Prostate gland (tissue), 2 donors: ENCODE results near the gene C4orf50. TPM values are rescaled to one million over a fixed set of nuclear protein-coding genes. Genes with fewer than 3 reads are reported as not detected.

Experiments used
- DNase-seq: peaks from one replicate; pipeline ENCODE4 v3.0.0-alpha.2; 2019; ENCODE audit warnings: low spot score
- H3K27ac ChIP-seq, 2 donors: fragments of 200-600 bp; sonication (generic); 2 replicates each; pipeline ENCODE4 v1.5.1; 2017 to 2019
- H3K27me3 ChIP-seq: fragments of 200-600 bp; sonication (generic); replicated peaks from 2 replicates; pipeline ENCODE4 v1.5.1; 2019; ENCODE audit not compliant: insufficient read depth
- H3K36me3 ChIP-seq, 2 donors: fragments of 200-600 bp; sonication (generic); 1 replicate in 1 of 2; 2 replicates in 1 of 2; pipeline versions ENCODE4 v1.5.1 to v1.8.1; 2017 to 2019
- H3K4me1 ChIP-seq: fragments of 200-600 bp; sonication (generic); replicated peaks from 2 replicates; pipeline ENCODE4 v1.5.1; 2019
- H3K4me3 ChIP-seq, 2 donors: fragments of 200-600 bp; sonication (generic); 2 replicates each; pipeline ENCODE4 v1.5.1; 2017 to 2019
- H3K9me3 ChIP-seq: fragments of 200-600 bp; sonication (generic); 2 replicates; pipeline ENCODE4 v1.5.1; 2017
- POLR2A ChIP-seq: fragments of 450-650 bp; IDR thresholded peaks from one replicate; pipeline ENCODE4 v1.6.1; 2016; ENCODE audit warnings: antibody characterized with exemption, mild to moderate bottlenecking
- POLR2AphosphoS5 ChIP-seq: sonication (generic); formaldehyde crosslinking; IDR thresholded peaks from one replicate; pipeline ENCODE4 v1.6.1; 2017; ENCODE audit warnings: antibody characterized with exemption
- WGBS: methylation state at CpG from one replicate; pipeline ENCODE4 v1.1.5; 2018; 5-methylcytosine and 5-hydroxymethylcytosine counted together
- intact Hi-C: fragments of 100-400 bp; cut with DNase I; formaldehyde crosslinking; loops from one replicate; pipeline ENCODE4 v1.14.2; 2022
- total RNA-seq, 2 donors: library from RNA; depleted of rRNA; stranded (reverse); fragments of >200 nt; gene quantifications; one replicate each; pipeline ENCODE4 v1.1.0, GENCODE V29; 2016
- TF ChIP-seq, protein P1 (sequence below), 4 experiments: fragments of 200-600 bp in 2 of 4; fragments of 450-650 bp in 2 of 4; sonication (generic) in 2 of 4; IDR thresholded peaks; 1 replicate in 3 of 4; 2 replicates in 1 of 4; pipeline ENCODE4 v1.5.1; 2016 to 2019; ENCODE audit warnings: antibody characterized with exemption in 4 of 4, mild to moderate bottlenecking in 2 of 4, moderate library complexity in 2 of 4

C4orf50 gene
- total RNA-seq, 2 donors from 2014 or later: 0.87 to 2.8 TPM

DNA sequence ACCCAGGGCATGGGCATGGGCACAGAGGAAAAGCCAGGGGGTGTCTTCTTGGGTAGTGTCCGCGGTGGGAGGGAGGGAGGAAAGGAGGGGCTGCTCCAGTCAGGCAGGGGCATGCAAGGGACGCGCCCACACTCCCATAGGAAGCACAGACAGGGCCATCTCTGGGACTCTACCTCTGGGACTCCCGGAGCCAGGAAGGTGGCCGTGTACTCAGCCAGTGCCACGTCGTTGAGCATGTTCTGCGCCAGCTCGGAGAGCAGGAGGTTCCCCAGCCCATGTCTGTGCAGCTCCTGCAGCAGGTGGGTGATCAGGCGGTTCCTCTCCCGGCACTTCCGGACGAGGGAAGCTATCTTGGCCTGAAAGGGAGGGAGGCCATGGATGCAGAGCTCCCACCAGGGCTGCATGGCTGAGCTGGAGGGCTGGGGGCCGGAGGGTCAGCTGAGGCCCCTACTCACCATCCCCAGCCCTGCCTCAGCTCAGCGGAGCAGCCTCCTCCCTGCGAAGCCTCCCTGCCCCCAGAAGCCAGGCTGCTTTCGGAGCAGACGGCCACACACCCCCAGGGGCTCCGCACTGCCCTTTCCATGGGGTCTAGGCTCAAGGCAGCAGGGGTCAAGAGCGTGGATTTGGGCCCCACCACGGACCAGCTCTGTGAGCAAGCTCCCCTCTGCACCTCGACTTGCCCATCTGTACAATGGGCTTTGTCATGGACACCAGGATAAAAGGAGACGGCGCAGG lies 44.6 kb downstream of the C4orf50 start:
- Histone ChIP-seq H3K4me3 (no peak overlapping the region), H3K27ac (no peak overlapping the region), H3K4me1 (no peaks in the 10 kb centered on the region), H3K36me3 (no peaks in the 10 kb centered on the region), H3K27me3 (peaks cover 4% of the 10 kb centered on the region), H3K9me3 (no peaks in the 10 kb centered on the region)
- intact Hi-C loops: no loop called here
- DNase-seq: no peak
- TF ChIP-seq POLR2A (no peak), POLR2AphosphoS5 (no peak)
- TF ChIP-seq, protein P1, sequence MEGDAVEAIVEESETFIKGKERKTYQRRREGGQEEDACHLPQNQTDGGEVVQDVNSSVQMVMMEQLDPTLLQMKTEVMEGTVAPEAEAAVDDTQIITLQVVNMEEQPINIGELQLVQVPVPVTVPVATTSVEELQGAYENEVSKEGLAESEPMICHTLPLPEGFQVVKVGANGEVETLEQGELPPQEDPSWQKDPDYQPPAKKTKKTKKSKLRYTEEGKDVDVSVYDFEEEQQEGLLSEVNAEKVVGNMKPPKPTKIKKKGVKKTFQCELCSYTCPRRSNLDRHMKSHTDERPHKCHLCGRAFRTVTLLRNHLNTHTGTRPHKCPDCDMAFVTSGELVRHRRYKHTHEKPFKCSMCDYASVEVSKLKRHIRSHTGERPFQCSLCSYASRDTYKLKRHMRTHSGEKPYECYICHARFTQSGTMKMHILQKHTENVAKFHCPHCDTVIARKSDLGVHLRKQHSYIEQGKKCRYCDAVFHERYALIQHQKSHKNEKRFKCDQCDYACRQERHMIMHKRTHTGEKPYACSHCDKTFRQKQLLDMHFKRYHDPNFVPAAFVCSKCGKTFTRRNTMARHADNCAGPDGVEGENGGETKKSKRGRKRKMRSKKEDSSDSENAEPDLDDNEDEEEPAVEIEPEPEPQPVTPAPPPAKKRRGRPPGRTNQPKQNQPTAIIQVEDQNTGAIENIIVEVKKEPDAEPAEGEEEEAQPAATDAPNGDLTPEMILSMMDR (IDR thresholded peaks at IDR 0.05): no peak
- WGBS: 79% methylated on average over 16 of the region's 25 CpGs

DNA sequence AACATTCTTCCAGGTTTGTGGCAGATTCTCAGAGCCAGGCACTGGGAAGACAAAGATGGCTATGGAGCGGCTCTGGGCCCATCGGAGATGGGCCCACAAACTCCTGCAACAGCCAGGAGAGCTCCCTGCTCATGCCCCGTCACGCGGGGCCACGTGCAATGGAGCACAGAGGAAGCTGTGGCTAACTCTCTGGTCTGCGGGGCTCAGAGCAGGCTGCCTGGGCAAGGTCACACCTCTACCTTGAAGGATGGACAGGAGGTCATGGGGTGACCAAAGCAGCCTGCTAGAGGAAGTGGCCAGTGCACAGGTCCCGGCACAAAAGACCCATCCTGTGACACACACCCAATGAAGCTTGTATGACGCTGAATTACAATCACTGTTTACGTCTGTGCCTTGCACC lies 45.2 kb downstream of the C4orf50 start:
- 78% methylated on average over 7 of the region's 10 CpGs for WGBS
- Histone ChIP-seq H3K27ac (no peak overlapping the region), H3K36me3 (no peaks in the 10 kb centered on the region), H3K4me3 (no peak overlapping the region), H3K4me1 (no peaks in the 10 kb centered on the region), H3K27me3 (peaks cover 4% of the 10 kb centered on the region), H3K9me3 (no peaks in the 10 kb centered on the region)
- no peak for DNase-seq
- TF ChIP-seq POLR2A (no peak), POLR2AphosphoS5 (no peak)
- TF ChIP-seq, protein P1 (IDR thresholded peaks at IDR 0.05): no peak
- intact Hi-C loops: no loop called here

DNA sequence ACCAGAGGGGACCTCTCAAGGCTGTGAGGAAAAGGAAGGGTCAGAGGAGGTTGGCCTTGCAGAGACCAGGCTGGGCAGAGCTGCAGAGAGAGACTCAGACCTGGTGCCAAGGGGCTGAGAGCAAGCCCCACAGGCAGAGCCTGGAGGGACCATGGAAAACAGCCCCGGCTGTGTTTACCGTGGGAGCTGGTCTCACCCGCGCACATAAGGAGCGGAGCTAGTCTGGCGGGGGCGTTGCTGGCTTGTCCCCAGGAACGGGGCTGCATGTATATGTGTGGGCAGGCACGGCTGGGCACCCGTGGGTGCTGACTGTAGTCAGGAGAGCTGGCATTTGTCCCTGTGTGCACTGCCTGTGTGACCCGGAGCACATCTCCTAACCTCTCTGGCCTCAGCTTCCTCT lies 45.7 kb downstream of the C4orf50 start:
- H3K27me3 ChIP-seq: peaks cover 4% of the 10 kb centered on the region
- no peak for DNase-seq
- WGBS: 84% methylated on average over 11 of the region's 11 CpGs

DNA sequence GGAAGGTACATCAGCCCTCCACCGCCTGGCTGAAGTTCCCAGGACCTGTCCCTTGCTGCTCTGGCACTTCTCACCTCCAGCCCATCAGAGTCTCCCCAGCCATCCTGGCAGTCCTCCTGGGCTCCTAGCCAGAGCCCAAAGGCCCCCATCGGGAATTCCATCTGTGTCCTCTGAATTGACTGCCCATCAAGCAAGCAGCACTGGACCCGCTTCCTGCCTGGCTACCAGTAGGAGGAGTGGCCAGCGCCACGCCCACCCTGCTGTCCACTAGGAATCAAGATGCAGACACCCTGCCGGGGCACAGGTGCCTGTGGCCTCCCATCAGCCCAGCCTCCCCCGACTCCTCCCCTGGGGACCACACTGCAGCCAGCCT lies 47.2 kb downstream of the C4orf50 start:
- intact Hi-C loops: no loop called here
- no peaks in the 10 kb centered on the region for H3K4me1 ChIP-seq
- no peaks in the 10 kb centered on the region for H3K36me3 ChIP-seq
- TF ChIP-seq POLR2A (no peak), POLR2AphosphoS5 (no peak)
- TF ChIP-seq, protein P1 (IDR thresholded peaks at IDR 0.05): no peak
- H3K4me3 ChIP-seq: no peak overlapping the region
- 60% methylated on average over 5 of the region's 7 CpGs for WGBS
- H3K9me3 ChIP-seq: no peaks in the 10 kb centered on the region
- no peak for DNase-seq
- no peak overlapping the region for H3K27ac ChIP-seq
- H3K27me3 ChIP-seq: peaks cover 4% of the 10 kb centered on the region

More for the DNA sequence above, 45.7 kb downstream of the C4orf50 start:
- no peaks in the 10 kb centered on the region for H3K4me1 ChIP-seq
- no peaks in the 10 kb centered on the region for H3K36me3 ChIP-seq
- H3K27ac ChIP-seq: no peak overlapping the region
- H3K9me3 ChIP-seq: no peaks in the 10 kb centered on the region
- intact Hi-C loops: no loop called here
- no peak overlapping the region for H3K4me3 ChIP-seq
- TF ChIP-seq POLR2AphosphoS5: no peak
- TF ChIP-seq, protein P1 (IDR thresholded peaks at IDR 0.05): no peak
- no peak for TF ChIP-seq POLR2A

DNA sequence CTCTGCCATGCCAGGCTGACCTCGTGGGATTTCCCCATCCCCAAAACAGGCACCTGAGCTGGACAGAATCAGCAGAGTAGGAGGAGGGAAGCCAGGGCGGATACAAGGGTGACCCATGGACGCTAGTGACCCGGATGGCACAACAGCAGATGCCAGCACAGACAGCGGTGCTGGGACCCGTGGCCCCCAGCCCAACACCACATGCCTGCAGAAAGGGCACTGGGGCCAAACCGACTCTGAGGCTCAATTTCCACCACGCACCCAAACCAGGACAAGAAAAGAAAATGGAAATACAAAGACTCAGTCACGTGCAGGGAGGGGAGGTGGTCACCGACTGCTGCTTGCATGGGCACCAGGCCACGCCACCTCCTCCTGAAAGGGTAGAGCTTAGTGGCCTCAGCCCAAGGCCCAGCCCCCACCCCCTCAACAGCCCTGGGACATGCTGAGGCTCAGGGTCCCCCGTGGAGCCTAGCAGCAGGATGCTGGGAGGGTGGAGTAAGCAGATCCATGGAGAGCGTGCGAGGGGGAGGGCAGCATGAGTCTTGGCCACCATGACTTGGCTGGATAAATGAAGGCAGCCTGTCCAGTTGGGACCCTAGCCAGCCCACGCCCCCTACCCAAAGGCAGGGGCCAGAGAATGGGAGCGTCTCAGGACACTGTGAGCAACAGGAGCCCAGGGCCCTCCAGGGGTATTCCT lies 47.7 kb downstream of the C4orf50 start:
- no peak overlapping the region for H3K4me3 ChIP-seq
- 82% methylated on average over 15 of the region's 16 CpGs for WGBS
- H3K4me1 ChIP-seq: no peaks in the 10 kb centered on the region
- no peaks in the 10 kb centered on the region for H3K36me3 ChIP-seq
- H3K27me3 ChIP-seq: peaks cover 4% of the 10 kb centered on the region
- intact Hi-C loops: no loop called here
- DNase-seq: no peak
- H3K27ac ChIP-seq: no peak overlapping the region
- H3K9me3 ChIP-seq: no peaks in the 10 kb centered on the region
- TF ChIP-seq, protein P1 (IDR thresholded peaks at IDR 0.05): no peak
- no peak for TF ChIP-seq POLR2AphosphoS5
- TF ChIP-seq POLR2A: no peak
